HEK293 (cell line): ENCODE data around the gene IL1RAP.

Source experiments
- CTCF ChIP-seq: fragments of 450-650 bp; formaldehyde crosslinking; IDR thresholded peaks from 2 replicates; pipeline ENCODE4 v1.5.1; 2016; ENCODE audit warnings: missing biosample characterization, missing genetic modification characterization
- ZNF416 ChIP-seq: fragments of 450-650 bp; formaldehyde crosslinking; IDR thresholded peaks from 2 replicates; pipeline ENCODE4 v1.5.1; 2016; ENCODE audit warnings: missing biosample characterization, missing genetic modification characterization
- ZNF518A ChIP-seq: fragments of 450-650 bp; formaldehyde crosslinking; conservative IDR thresholded peaks from 2 replicates; pipeline ENCODE4 v1.5.1; 2016; ENCODE audit warnings: low read depth, missing biosample characterization, missing genetic modification characterization
- ZNF776 ChIP-seq: fragments of 450-650 bp; formaldehyde crosslinking; IDR thresholded peaks from 2 replicates; pipeline ENCODE4 v1.5.0; 2017; ENCODE audit warnings: missing biosample characterization, missing genetic modification characterization, borderline replicate concordance
- TF ChIP-seq, protein P1 (sequence below): fragments of 450-650 bp; formaldehyde crosslinking; IDR thresholded peaks from 2 replicates; pipeline ENCODE4 v1.5.1; 2016; ENCODE audit warnings: missing biosample characterization, missing genetic modification characterization

GRCh38 chr3:190595179-190595795, 81.4 kb downstream of the IL1RAP start:
- no peak for TF ChIP-seq CTCF (tag by site-specific recombination)
- TF ChIP-seq, protein P1, sequence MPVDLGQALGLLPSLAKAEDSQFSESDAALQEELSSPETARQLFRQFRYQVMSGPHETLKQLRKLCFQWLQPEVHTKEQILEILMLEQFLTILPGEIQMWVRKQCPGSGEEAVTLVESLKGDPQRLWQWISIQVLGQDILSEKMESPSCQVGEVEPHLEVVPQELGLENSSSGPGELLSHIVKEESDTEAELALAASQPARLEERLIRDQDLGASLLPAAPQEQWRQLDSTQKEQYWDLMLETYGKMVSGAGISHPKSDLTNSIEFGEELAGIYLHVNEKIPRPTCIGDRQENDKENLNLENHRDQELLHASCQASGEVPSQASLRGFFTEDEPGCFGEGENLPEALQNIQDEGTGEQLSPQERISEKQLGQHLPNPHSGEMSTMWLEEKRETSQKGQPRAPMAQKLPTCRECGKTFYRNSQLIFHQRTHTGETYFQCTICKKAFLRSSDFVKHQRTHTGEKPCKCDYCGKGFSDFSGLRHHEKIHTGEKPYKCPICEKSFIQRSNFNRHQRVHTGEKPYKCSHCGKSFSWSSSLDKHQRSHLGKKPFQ, result no peak
- TF ChIP-seq ZNF776, result no peak
- no peak for TF ChIP-seq ZNF416 (tag by site-specific recombination)
- TF ChIP-seq ZNF518A (tag by site-specific recombination), result no peak
